ENCODE results near the gene PRR5L.

PRR5L gene

GRCh38 chr11:36361472-36361871, 65.4 kb downstream of the PRR5L start:
- no peak for DNase-seq

- no peak for DNase-seq
Measured at GRCh38 chr11:36361901-36362391, 65.9 kb downstream of the PRR5L start.

- no peak for DNase-seq
Measured at GRCh38 chr11:36362902-36363301, 66.8 kb downstream of the PRR5L start.

- no peak for DNase-seq
Measured at GRCh38 chr11:36363361-36364268, 67.5 kb downstream of the PRR5L start.

GRCh38 chr11:36364551-36365325, 68.7 kb downstream of the PRR5L start:
- no peak for DNase-seq

GRCh38 chr11:36365907-36366306, 69.8 kb downstream of the PRR5L start:
- DNase-seq: no peak

GRCh38 chr11:36367806-36368680, 72.0 kb downstream of the PRR5L start:
- no peak for DNase-seq

GRCh38 chr11:36371181-36371580, 75.1 kb downstream of the PRR5L start:
- no peak for DNase-seq

GRCh38 chr11:36371590-36371989, 75.5 kb downstream of the PRR5L start:
- DNase-seq: no peak

- DNase-seq: no peak
Measured at GRCh38 chr11:36372101-36372771, 76.1 kb downstream of the PRR5L start.

GRCh38 chr11:36373016-36374010, 77.2 kb downstream of the PRR5L start:
- DNase-seq: no peak

- no peak for DNase-seq
Measured at GRCh38 chr11:36374726-36375125, 78.6 kb downstream of the PRR5L start.

- no peak for DNase-seq
Measured at GRCh38 chr11:36375353-36376008, 79.4 kb downstream of the PRR5L start.

GRCh38 chr11:36376009-36376887, 80.2 kb downstream of the PRR5L start:
- peak; percentile 69 for DNase-seq

GRCh38 chr11:36376888-36377758, 81.0 kb downstream of the PRR5L start:
- peak; percentile 79 for DNase-seq

GRCh38 chr11:36377759-36378564, 81.9 kb downstream of the PRR5L start:
- DNase-seq: no peak

- DNase-seq: no peak
Measured at GRCh38 chr11:36379653-36380052, 83.6 kb downstream of the PRR5L start.
